Brain pericyte (primary cell): ENCODE data around the gene RPS6KA2.

Experiments used
- DNase-seq: peaks from one replicate; pipeline ENCODE4 v3.0.0-alpha.2; 2012; ENCODE audit warnings: low read depth, low spot score

RPS6KA2 gene

DNA sequence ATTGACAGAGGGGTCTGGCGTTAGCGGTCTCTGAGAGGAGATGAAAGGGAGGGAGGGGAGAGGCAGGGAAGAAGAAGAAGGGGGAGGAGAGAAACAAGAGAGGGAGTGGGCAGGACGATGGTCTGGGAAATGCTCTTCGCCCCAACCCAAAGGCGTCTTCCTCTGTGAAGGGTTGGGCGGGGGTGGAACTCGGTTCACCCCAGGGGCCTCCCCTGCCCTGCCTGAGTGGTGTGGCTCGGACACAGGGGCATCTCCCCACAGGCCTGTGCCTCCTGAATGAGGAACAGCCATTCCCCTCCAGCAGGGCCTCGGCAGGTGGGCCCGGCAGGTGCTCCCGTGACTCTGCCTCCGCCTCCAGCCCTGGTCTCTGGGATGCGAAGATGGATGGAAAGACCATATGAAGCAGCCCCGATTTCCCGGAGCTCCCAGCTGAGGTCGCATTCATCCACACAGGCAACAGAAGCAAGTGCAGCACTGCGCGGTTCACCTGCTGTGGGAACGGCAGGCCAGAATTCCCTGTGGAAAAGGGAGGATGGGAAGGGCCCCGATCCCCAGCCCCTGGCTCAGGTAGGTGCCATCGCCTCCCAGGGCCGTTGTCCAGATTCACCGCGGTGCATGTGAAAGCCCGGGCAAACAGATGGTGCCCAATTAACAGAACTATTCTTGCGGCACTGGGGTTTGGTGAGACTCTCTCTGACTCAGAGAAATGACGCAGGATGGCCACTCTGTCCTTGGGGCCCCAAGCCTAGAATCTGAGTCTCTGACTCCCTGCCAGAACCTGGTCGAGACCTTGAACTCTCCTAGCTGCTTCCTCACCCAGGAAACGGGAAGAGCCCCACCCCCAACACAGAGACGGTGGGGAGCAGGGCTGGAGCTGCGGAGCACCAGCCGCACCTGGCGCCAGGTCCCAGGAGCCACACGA, 29.4 kb upstream of the RPS6KA2 start:
- DNase-seq, result no peak

DNA sequence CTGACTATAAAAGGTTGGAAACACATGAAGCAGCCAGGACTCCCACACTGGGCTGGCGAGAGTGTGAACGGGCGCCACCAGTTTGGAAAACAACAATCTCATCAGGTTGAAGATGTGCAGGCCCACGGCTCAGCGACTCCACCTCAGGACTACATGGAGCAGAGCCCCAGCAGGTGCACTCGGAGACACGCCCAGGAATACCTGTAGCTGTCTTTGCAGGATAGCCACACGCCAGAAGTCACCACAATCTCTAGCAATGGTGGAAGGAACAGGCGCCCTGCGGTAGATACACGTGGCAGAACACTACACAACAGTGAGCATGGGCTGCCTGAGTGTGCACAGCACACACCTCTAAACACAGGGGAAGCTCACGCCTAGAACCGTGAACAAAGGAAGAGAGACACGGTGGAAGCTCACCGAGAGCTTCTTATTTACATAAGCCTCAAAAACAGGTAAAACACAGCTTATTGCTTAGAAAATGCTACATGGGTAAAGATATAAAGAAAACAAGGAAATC, 28.7 kb upstream of the RPS6KA2 start:
- DNase-seq, result no peak

DNA sequence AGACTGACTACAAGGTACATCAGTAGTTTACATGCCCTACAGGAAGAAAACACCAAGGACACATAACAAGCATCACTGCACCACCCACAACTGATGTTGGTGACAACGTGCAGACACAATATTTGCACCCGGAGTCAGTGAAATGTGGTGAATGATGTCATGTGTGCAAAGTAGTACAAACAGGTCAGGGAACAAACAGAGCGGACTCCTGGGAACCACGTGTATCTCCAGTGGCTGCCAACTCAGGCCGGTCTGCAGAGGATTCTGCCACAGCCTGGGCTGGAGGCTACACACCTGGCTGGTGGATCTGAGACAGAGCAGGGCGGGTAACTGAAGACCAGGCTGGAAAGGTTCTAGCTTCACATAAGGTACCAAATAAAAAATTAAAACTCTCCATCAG, 28.2 kb upstream of the RPS6KA2 start:
- DNase-seq, result no peak

DNA sequence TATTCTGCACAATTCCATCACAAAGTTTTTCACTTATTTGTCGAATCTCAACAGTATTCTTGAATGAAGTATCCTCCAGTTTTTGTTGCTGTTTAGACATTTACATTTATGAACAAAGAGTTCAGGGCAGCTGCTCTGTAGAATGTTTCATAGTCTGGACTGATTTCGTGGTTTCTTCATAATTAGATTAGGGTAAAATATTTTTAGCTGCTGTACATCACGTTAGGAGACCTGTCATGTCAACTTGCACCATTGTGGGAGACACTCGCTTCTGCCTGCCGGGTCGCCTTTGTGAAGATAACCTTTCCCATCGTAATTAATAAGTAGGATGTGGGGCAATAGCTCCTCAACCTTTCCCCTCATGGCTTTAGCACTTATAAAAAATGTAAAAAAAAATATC, 27.5 kb upstream of the RPS6KA2 start:
- DNase-seq, result no peak

DNA sequence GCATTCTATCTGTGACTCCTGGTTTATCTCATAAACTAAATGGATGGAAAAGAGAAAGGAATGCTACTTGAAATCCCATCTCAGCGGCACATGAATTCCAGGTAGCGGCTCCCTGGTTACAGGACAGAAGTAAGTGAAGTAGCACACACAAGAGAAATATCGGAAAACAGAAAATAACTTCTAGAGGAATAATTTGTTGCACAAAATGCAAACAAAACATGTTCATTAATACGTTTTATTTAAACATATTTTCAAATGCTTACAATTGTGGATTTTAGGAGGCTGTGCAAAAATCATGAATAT, 26.5 kb upstream of the RPS6KA2 start:
- no peak for DNase-seq

DNA sequence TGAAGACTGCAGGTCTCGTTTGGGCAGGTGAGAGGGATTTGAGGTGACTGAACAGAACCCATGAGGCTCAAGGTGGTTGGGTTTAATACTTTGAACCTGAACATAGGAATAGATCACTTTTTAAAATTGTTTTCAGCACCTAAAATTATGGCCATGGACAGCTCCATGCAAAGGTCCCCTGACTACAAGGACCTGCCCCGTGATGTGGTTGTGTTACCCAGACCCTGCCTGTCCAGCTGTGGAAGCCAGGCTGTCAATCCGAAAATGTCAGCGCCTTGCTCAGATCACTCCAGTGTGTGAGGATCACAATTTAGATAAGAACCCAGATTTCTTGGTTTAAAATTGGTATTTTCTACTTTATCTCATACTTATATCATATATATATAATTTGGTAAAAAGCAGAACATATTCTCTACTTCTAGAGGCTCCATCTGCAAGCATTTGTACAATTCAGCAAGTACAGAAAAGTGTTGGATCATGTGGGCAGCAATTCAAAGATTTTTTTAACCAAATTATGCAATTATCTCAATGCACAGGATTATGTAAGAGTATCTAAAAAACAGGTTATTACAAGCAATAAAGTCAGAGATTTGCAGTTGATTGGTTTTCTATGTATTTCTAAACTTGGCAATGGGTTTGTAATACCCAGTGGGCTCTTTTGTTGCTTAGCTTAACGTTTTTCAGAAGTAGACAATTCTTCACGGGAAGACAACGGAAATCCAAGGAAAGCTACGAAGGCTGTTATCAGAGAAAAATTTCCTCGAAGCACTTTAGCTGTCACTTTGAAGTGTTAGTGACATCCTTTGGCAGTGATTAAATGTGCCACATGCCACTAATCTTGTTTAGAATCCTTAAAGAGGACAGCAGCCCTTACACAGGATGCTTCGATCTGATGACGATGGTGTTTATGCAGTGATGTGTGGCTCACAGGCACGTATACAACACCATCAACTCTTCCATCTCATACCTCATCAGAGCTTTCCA, 24.1 kb upstream of the RPS6KA2 start:
- DNase-seq, result no peak

DNA sequence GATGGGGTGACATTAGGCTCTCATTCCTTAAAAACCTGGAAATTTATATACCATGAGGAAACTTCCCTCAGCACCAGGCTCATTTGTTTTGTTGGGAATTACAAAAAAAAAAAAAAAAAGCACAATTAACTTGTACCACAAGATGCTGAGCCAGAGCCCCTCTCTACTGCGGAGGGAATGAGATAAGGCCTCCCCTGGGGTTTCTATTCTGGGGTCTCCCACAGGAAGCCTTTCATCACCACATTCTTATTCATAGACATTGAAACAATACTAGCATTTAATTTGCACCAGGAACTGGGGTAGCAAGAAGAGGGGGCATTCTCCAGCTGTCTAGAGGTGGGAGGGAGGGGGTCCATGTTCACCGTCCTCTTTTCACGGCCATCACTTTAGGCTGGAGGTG, 23.0 kb upstream of the RPS6KA2 start:
- DNase-seq, result no peak

DNA sequence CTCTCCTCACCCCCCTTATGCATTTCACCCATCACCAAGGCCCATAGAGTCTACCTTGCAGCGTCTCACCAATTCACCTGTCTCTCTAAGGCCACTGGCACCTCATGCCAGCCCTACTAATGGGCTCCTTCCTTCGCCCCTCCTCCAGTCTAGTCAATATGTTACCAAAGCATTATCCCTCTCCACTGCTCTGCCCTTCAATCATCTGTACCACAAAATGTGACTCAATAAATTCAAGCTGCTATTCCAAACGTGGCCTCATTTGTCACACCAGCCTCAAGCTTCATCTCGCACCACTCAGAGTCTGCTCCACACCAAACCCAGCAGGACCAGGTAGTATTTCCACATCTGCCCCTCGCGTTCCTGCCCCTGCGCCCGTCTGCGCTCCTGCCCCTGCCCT, 21.8 kb upstream of the RPS6KA2 start:
- no peak for DNase-seq

DNA sequence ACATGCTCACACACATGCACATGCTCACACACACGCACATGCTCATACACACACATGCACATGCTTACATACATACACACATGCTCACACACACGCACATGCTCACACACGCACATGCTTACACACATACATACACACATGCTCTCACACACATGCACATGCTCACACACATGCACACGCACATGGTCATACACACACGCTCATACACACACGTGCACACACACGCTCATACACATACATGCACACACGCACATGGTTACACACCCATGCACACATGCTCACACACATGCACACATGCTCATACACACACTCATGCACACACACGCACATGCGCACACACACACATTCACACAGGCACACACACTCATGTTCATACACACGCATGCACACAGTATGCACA, 20.8 kb upstream of the RPS6KA2 start:
- no peak for DNase-seq

DNA sequence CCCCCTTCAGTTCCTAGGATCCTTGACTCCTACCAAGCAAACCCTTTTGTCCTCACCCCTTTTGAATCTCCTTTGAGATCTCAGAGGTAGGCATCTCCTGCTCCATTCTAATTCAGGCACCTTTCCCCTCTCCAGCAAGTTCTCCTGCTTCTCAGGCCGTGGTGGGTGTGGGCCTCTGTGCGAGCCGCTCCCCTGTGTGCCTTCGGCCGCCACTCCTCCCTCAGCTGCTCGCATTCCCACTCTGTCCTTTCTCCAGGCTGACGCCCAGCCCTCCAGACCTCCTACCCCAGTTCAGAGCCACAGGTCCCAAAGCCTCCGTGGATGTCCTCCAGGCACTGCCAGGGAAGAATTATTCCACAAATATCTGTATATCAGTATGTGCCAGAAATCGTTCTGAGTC, 19.7 kb upstream of the RPS6KA2 start:
- DNase-seq, result no peak

DNA sequence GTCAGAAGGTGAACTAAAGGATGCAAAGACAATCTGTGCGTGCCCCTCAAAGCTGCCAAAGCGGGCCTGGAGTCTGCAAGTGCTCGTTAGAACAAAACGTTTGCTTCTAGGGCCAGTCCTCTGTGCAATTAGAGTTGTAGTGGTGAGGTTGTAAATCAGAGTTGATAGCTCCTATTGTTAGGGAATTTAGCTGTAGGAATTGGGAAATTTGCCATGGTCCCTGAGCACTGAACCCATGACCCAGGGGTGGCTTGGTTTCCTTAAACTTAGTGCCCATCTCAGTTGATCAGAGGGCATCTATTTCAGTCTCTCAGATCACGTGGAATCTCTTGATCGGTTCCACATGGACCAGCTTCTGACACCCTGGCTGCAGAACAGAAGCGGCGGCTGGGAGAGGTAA, 18.8 kb upstream of the RPS6KA2 start:
- no peak for DNase-seq

DNA sequence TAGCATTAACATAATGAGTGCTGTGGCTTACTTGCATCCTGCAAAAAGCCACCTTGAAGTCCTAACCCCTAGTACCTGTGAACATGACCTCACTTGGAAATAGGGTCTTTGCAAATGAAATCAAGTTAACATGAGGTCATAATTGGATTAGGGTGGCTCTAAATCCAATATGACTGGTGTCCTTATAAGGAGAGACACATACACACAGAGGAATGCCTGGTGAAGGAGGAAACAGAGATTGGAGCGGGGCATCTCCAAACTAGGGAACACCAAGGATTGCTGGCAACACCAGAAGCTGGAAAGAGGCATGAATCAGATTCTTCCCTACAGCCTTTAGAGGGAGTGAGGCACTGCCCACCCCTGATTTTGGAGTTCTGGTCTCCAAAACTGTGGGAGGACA, 17.6 kb upstream of the RPS6KA2 start:
- no peak for DNase-seq

DNA sequence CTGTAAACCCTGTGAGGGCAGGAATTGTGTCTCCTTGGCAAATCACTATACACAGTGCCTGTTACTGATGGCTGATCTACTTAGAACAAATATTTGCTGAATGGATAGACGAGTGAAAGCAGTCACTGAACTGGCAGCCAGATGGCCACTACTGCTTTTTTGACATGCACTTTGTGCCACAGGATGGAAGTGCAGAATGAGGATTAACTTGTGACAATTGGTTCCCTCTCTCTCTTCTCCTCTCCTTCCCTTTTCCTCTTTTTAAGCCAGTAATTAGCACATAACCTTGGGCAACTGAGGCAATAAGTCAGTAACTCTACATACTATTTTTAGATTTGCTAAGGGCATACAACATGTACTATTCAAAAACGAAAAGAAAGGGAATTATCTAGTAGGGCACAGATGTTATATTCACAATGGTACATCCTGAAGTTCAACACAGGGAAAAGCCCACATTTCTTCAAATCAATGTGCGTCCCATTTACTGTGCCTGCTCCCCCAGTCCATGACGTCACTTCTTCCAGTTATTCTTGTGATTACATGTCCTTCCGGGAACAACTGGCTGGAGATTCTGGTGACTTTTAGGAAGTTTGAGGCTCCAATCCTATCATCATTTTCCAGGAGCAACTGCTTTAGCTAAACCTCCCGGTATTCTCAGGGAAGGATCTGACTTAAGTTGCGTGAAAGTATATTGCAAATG, 17.0 kb upstream of the RPS6KA2 start:
- DNase-seq, result no peak

DNA sequence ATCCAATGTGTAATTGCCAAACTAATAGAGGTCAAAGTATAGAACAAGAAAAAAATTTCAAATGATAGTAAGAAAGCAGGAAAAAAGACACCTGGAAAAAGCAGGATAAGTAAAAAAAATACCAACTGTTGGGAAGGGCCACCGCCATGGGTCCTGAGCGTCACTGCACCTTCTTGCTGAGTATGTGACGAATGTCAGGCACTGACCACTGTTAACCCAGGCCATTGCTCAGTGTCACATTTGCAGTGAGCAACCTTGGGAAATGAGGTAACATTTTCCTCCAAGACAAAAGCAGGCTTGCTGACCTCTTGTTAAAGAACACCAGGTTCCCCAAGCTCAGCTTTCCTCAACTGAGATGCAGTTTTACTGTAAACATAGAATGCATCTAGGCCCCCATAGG, 15.6 kb upstream of the RPS6KA2 start:
- no peak for DNase-seq

DNA sequence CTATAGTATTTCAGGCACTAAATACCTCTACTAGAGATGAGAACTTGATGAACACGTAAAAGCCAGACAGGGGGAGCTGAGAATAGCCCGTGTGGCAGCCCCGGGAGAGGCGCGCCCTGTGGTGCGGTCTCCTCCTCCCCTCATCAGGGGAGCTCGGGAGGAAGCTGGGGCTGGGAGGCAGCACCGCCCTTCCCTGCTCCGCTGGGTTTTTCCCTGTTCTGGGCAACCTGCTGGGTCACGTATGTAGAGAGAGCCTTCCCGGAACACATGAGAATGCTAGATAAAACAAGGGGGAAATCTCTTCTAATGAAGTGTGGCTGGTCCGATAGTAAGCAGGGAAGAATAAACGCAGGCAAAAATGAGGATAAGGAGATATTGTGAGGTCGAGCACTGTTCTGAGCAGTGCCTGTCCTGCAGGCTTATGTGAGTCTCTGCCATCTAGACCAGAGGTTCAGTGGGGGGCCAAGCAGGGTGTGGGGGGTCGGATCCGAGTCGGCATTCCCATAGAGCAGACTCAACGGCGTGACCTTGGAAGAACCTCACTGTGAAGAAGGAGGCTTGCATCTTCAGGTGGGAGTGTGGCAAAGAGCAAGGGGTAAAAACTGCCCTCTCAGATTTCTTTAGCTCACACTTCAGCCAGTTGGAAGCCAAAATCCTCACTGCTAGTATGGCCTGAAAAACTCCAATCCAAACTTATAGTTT, 13.4 kb upstream of the RPS6KA2 start:
- no peak for DNase-seq

DNA sequence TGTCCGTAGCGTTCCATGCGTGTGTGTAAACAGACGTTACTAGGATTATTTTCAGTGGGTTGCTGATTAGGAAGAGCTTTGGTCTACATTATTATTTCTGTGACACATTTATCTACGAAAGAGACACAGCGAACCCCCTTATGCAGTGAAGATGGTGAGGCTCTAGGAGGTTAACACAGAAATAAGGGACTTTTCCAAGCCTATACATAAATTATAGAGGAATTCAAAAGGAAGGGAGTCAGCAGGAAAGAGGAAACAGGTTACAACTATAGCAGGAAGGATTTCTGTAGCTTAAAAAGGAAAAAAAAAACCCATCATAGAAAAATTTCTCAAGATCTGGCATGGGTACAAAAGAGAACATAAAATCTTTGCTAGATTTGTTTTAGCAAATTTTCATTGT, 12.9 kb upstream of the RPS6KA2 start:
- DNase-seq, result no peak

DNA sequence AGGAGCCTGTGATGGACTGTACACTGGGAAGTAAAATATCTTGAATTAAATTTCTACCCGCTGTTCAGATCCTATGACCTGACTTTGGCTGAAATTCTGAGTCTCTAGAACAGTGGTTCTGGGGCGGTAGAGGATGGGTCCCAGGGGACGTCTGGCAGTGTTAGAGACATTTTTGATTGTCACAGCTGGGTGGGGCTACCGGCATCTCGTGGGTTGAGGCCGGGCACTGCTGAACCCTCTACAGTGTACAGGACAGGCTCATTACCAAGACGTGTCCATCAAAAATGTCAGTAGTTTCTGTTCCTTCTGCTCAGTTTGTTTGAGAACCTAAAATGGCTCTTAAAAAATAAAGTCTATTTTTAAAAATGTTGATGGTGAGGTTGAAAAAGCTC, 11.5 kb upstream of the RPS6KA2 start:
- DNase-seq, result no peak

DNA sequence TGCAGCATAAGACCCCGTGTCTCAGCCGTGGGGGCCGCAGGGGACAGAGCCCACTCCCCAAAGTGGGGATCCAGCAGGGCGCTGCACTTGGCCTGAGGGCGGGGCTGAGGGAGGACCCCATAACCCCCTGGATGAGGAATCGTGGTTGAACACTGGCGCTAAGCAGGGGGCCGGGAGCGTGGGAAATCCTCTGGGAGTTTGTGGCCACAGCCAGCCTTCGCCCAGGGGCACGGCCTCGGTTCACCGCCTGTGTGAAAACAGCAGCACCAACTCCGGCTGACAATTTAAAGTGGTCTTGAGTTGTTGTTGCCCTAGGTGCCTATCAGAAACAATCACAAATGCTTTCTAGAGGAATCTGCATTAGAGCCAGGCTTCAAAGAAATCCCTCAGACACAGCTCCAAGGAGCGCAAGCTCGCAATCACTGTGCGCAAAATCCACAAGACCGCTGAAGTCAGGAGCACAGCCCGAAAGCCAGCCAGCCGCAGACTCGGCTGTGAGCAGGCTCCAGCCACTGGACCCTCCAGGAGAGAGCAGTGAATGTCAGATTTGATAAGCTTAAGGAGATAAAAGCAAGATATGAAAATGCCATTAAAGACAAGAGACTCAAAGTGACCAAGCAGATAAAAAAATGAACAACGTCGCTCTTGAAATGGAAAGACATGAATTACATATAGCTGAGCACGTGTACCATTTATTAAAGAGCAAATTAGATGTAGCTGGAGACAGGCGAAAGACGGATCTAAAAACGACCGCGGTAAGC, 10.9 kb upstream of the RPS6KA2 start:
- no peak for DNase-seq

DNA sequence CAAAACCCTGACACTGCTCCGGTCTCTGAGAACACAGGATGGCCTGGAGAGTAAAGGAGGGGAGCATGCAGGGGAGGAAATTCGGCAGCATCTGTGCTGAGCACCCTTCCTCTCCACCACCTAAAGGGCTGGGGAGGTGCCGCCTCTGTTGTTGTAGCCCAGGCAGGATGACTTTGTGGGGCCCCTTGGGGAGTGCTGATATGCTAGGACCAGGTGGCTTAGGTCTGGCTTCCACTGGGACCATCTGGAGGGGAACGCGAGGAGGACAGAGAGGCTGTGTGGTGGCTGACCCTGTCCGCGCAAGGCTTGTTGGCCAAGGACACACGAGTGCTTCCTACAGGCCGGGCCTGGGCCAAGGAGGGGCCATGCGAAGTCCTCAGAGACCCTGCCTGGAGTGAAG, 9.9 kb upstream of the RPS6KA2 start:
- no peak for DNase-seq

DNA sequence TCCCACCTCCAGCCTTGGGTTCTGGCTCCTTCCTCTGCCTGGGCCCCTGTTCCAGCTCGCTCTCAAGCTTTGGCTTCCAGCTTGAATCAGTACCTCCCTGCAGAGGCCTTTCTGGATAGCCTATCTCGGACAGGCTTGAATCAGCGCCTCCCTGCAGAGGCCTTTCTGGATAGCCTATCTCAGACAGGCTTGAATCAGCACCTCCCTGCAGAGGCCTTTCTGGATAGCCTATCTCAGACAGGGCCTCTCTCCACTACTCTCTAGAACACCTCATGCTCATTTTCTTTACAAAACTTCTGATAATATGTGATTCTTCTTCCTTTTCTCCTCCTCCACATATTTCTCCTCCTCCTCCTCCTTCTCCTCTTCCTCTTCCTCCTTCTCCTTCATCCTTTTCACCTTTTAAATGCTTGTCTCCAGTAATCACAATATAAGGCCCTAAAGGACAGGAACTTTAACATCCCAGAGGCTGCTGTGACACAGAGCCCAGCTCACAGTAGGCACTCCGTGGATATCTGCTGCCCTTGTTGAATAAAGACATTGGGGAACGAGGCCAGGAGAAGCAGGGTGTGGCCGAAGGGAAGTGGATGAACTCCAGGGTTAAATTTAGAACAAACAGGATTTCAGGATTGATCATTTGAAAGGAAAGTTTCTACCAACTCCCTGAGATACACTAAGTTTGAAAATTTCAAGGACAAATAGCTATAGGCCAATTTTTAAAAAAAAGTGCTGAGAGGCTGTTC, 9.3 kb upstream of the RPS6KA2 start:
- DNase-seq, result no peak
